SIG-M5 treated with dmso at 0.1 percent for 504 hours (cell line): ENCODE measurements around the gene TBC1D4.
"Not testable (repeated sequence)": the region's sequence is repeated elsewhere in the genome, so short reads cannot be mapped to it uniquely, and the experiment has no call there.

Experiments used
- DNase-seq: peaks from one replicate; lab custom pipeline; 2025; ENCODE audit not compliant: unreplicated experiment; lab: John Stamatoyannopoulos, UW

Gene TBC1D4

GRCh38 chr13:75364131-75364713, 117.7 kb downstream of the TBC1D4 start:
- no peak for DNase-seq

GRCh38 chr13:75363371-75363770, 118.6 kb downstream of the TBC1D4 start:
- no peak for DNase-seq

GRCh38 chr13:75362026-75362425, 119.9 kb downstream of the TBC1D4 start:
- no peak for DNase-seq

GRCh38 chr13:75360170-75360569, 121.8 kb downstream of the TBC1D4 start:
- no peak for DNase-seq

GRCh38 chr13:75359266-75359665, 122.7 kb downstream of the TBC1D4 start:
- no peak for DNase-seq

GRCh38 chr13:75357576-75358289, 124.2 kb downstream of the TBC1D4 start:
- DNase-seq: peak; percentile 61

GRCh38 chr13:75356421-75356820, 125.5 kb downstream of the TBC1D4 start:
- DNase-seq: no peak

GRCh38 chr13:75355609-75356008, 126.4 kb downstream of the TBC1D4 start:
- DNase-seq: no peak

GRCh38 chr13:75353781-75354193, 128.2 kb downstream of the TBC1D4 start:
- no peak for DNase-seq

- no peak for DNase-seq
Observed at GRCh38 chr13:75352641-75353327, 129.2 kb downstream of the TBC1D4 start.

GRCh38 chr13:75351538-75351937, 130.4 kb downstream of the TBC1D4 start:
- not testable (repeated sequence) for DNase-seq

- no peak for DNase-seq
Observed at GRCh38 chr13:75347925-75348324, 134.0 kb downstream of the TBC1D4 start.

GRCh38 chr13:75347457-75347856, 134.5 kb downstream of the TBC1D4 start:
- DNase-seq: no peak

- no peak for DNase-seq
Observed at GRCh38 chr13:75345193-75345592, 136.8 kb downstream of the TBC1D4 start.

GRCh38 chr13:75341028-75341427, 140.9 kb downstream of the TBC1D4 start:
- no peak for DNase-seq

- no peak for DNase-seq
Observed at GRCh38 chr13:75339635-75340374, 142.2 kb downstream of the TBC1D4 start.

GRCh38 chr13:75334634-75335447, 147.1 kb downstream of the TBC1D4 start:
- DNase-seq: no peak

- DNase-seq: no peak
Observed at GRCh38 chr13:75333103-75333502, 148.9 kb downstream of the TBC1D4 start.

GRCh38 chr13:75331792-75332349, 150.1 kb downstream of the TBC1D4 start:
- DNase-seq: no peak

GRCh38 chr13:75330770-75331169, 151.2 kb downstream of the TBC1D4 start:
- DNase-seq: no peak
